ENCODE results near the gene SLC7A4. TPM values are rescaled to one million over a fixed set of nuclear protein-coding genes. Genes with fewer than 3 reads are reported as not detected.
A peak's percentile ranks its signal among the peaks of the same experiment; 100 is the strongest.
"Not testable (repeated sequence)": the region's sequence is repeated elsewhere in the genome, so short reads cannot be mapped to it uniquely, and the experiment has no call there.

SLC7A4 gene
- total RNA-seq, 1 experiment from 2014 or later = not detected

DNA sequence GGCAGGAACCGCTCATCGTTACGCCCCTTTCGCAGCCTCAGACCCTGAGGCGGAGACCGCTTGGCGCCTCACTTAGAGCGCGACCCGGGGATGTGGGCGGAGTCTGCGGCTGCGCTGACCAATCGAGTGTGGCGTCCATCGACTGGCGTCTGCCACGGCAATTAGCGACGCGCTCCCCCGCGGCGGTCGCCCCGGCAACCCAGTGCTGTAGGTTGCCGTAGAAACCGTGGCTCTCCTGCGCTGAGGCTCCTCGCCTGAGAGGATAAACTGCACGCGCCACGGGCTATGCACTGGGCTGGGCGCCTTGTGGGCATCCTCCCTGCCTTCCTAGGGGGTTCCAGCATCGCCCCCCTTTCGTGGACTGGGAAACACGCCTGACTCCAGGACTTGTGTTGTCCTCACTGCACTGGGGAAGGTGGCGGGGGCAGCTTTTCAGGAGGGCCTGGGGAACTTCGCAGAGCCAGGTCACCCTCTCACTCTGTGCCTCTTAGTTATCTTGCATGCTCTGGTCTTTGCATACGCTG lies 18.1 kb downstream of the SLC7A4 start:
- H3K4me1 ChIP-seq (replicated peaks) = peaks cover 22% of the 10 kb centered on the region
- H3K4me3 ChIP-seq = peak overlapping the region; percentile 37
- H3K27ac ChIP-seq = peak overlapping the region; percentile 55; the same call in 1 of the 2 replicates
- H3K27me3 ChIP-seq (replicated peaks) = no peaks in the 10 kb centered on the region
- H3K9me3 ChIP-seq (replicated peaks) = no peaks in the 10 kb centered on the region
- H3K36me3 ChIP-seq = no peaks in the 10 kb centered on the region
- DNase-seq (ENCODE audit: low read depth in 1 of 2, low spot score in 2 of 2) = peak; percentile 87 to 97

DNA sequence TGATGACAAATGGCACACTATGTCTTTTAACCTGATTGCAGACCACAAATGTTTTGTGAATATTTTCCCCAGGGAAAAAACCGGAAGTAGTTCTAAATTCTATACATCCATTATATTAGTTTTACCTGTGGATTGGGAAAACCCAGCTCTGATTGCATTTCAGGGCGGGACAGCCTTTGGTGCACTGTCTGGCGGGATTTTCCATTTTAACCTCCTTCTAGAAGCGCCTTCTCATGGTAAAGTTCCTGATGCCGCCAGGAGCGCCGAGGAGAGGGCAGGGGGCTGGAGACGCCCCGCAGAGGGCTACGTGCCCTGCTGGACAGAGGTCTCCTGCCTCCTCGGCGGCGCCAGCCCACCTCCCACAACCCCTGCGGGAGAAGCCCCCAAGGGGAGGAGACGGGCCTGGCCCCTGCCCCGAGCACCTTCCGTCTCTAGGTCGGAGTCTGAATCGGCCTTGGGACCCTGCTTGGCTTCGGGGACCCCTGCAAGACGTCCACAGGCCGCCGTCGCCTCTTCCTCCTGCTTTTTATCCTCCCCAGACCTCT lies 18.6 kb downstream of the SLC7A4 start:
- peak overlapping the region; percentile 55 for H3K27ac ChIP-seq
- peaks cover 22% of the 10 kb centered on the region for H3K4me1 ChIP-seq (replicated peaks)
- H3K27me3 ChIP-seq (replicated peaks) = no peaks in the 10 kb centered on the region
- no peak for DNase-seq (ENCODE audit: low read depth in 1 of 2, low spot score in 2 of 2)
- no peaks in the 10 kb centered on the region for H3K36me3 ChIP-seq
- H3K9me3 ChIP-seq (replicated peaks) = no peaks in the 10 kb centered on the region
- H3K4me3 ChIP-seq = peak overlapping the region; percentile 37

DNA sequence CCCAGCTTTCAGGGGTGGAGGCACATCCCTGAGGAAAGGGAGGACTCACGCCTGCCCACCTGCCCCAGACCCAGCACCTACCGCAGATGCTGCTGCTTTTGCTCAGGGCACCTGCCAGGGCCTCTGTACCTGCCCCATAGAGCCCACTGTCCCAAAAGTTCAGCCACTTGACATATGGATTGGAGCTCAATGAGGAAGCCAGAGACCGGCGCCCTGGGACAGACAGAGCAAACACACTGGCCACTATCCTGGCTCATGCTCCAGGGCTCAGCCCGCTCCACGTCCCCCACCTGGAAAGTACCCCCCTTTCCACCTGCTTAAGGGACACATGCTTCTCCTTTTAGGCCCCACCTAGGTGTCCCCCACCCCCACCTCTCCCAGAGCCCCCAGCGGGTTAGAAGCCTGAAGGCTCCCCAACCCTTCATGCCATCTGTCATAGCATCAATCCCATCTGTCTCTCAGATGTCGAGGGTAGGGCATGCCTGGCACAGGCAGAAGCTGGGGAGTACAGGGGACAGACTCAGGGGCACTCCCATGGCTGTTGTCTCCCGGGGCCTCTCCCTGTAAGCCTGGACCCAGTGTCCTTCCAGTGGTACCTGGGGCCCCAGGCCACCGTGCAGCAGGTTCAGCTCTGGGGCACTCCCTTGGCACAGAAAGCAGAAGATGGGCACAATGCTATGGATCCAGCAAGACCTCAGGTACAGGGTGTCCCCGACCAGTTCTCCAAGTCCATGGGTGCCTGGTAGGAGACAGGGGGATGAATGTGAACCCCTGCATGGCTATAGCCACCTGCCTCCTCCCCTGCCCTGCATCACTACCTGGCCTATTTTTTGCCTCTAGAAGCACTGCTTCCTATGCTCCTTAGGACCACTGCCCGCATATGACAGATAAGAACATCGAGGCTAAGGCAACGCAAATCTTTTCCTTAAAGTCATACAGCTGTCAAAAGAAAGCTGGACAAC lies 19.6 kb downstream of the SLC7A4 start:
- no peaks in the 10 kb centered on the region for H3K9me3 ChIP-seq (replicated peaks)
- no peaks in the 10 kb centered on the region for H3K36me3 ChIP-seq
- H3K4me3 ChIP-seq = no peak overlapping the region
- H3K4me1 ChIP-seq (replicated peaks) = peaks cover 22% of the 10 kb centered on the region
- H3K27me3 ChIP-seq (replicated peaks) = no peaks in the 10 kb centered on the region
- no peak overlapping the region for H3K27ac ChIP-seq
- no peak for DNase-seq (ENCODE audit: low read depth in 1 of 2, low spot score in 2 of 2)

DNA sequence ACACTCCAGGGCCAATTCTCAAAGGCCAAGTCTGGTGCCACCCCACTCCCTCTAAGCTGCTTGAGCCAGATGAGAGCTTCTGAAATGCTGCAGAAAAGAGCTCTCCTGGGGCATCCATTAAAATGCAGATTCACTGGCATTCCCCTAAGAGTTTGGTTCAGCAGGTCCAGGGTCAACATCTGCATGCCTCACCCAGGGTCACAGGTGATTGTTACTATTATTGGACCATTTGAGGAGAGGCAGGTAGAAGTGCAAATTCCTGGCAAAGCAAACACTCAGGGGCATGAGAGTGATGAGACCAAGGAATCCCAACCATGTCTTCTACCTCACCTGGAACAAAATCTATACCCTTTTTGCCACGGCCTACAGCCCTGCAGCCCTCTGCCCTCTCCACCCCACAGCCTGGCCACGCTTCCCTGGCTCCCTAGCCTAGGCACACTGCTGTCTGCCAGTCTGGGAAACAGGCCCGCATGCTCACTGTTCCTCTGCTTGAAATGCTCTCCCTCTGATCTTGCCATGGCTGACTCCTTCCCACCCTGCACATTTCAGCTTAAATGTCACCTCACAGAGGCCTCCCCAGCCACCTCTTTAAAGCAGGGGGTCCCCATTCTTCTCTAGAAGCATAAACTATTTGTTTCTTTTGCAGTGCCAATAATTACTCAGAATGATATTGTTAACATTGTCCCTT lies 21.8 kb downstream of the SLC7A4 start:
- peaks cover 21% of the 10 kb centered on the region for H3K4me1 ChIP-seq (replicated peaks)

DNA sequence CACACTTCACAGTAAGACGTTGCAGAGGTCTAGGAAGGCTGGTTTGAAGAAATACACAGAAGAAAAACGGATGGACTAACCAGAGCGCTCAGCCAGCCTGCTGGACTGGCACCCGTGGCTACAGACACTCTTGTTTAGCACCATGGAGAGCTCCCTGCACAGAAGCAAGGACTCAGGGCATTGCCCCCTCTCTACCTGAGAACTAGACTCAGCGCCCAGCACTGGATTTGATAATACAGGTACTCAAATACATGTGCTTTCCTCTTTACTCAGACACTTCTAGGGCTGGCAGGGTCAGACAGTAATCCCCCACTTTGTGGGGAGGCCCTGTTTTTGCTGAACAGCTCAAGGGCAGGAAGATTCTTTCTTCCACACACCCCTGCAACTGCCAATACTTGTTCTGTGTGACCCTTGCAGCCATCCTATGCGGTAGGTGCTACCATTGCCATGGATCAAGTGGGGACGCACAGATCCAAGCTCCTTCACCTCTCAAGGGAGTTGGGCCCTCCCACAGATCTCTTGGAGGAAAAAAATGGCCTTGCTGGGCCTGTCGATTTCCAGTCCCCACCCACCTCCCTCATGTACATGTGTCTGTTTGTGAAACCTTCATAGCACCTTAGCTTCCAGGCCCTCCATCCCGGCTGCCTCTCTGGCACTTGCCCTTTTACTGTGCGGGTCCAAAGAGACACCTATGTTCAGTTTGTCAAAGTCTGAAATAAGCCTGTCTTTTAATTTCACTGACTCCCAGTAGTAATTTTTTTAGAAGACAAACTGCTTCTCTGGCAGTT lies 22.5 kb downstream of the SLC7A4 start:
- no peaks in the 10 kb centered on the region for H3K27me3 ChIP-seq (replicated peaks)
- no peak overlapping the region for H3K27ac ChIP-seq
- DNase-seq (ENCODE audit: low read depth in 1 of 2, low spot score in 2 of 2) = peak in 1 of 2 experiments; percentile 25
- no peaks in the 10 kb centered on the region for H3K36me3 ChIP-seq
- no peak overlapping the region for H3K4me3 ChIP-seq
- no peaks in the 10 kb centered on the region for H3K9me3 ChIP-seq (replicated peaks)
- H3K4me1 ChIP-seq (replicated peaks) = peaks cover 14% of the 10 kb centered on the region

More for the DNA sequence above, 21.8 kb downstream of the SLC7A4 start:
- H3K27me3 ChIP-seq (replicated peaks) = no peaks in the 10 kb centered on the region
- H3K36me3 ChIP-seq = no peaks in the 10 kb centered on the region
- no peak overlapping the region for H3K4me3 ChIP-seq
- H3K27ac ChIP-seq = no peak overlapping the region
- no peaks in the 10 kb centered on the region for H3K9me3 ChIP-seq (replicated peaks)
- no peak for DNase-seq (ENCODE audit: low read depth in 1 of 2, low spot score in 2 of 2)

DNA sequence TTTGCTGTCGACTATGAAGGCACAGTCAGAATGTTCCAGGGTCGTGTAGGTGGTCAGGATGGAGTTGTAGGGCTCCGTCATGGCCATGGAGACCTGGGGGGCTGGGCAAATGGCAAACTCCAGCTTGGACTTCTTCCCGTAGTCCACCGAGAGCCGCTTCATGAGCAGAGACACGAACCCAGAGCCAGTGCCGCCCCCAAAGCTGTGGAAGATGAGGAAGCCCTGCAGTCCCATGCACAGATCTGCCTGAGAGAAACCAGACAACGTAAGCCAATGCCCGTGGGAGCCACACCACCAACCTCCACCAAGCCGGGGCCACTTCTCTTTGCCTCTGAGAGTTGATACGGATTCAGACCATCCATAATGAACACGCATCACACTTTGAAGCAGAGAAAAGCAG lies 23.2 kb downstream of the SLC7A4 start:
- DNase-seq (ENCODE audit: low read depth in 1 of 2, low spot score in 2 of 2); H3K9me3 ChIP-seq (replicated peaks); H3K27ac ChIP-seq; H3K27me3 ChIP-seq (replicated peaks); H3K4me1 ChIP-seq (replicated peaks); H3K36me3 ChIP-seq; H3K4me3 ChIP-seq: not testable (repeated sequence)

DNA sequence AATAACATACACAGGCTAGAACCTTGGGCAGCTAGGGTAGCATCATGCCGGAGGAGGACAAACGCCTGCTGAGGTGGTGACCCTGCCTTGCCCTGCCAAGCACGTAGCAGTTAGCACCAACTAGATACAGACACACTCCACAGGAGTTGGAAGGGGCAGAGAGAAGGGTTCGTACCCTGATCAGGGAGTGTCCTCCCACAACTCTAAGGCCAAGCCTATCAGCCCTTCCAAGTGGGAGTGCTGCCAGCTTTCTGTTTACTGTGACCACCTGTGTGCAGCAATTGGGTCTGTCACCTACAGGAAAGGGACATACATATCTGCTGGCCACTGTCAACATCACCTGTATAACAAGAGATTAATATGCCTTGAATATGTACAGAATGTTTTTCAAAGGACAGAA lies 28.6 kb downstream of the SLC7A4 start:
- Histone ChIP-seq H3K27me3 (replicated peaks) (no peaks in the 10 kb centered on the region), H3K36me3 (peaks cover 29% of the 10 kb centered on the region), H3K4me1 (replicated peaks) (peaks cover 23% of the 10 kb centered on the region), H3K9me3 (replicated peaks) (no peaks in the 10 kb centered on the region), H3K27ac (no peak overlapping the region), H3K4me3 (no peak overlapping the region)
- no peak for DNase-seq (ENCODE audit: low read depth in 1 of 2, low spot score in 2 of 2)

DNA sequence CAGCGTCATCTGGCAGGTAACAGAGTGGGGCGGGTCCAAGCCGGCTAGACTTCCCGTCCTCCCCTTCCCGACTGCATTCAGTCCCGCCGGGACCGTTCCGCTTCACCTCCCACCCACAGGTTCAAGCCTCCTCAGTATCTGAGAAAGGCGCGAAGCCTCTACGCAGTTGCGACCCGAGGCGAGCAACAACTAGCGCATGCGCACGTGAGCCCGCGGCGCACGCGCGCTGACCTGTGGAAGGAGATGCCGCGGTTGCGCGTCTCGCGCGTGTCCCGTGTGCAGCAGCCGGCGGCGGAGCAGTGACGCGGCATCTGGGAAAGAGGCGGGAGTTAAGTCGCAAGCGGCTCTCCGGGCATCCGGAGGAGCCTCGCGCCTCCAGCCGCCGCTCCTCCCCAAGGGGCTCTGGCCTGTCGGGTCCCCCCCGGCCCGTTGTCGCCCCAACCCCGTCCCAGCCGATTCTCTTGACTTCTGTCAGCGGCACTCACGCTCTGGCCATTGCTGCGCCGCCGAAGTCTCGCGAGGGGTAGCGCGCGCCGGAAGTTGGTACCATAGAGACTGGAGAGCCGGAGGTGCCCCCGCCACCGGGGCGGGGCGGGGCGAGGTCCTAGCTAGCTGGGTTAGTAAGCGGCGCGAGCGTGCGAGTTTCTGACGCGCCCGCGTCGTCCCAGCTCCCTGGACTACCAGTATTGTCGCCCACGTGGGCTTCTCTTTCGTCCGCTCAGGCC lies 30.6 kb downstream of the SLC7A4 start, which contains the start of gene THAP7:
TSS of gene THAP7 (minus strand) at position 518 of the 725 bp plus-strand sequence. CDS start at position 311, 207 bp downstream.
- no peaks in the 10 kb centered on the region for H3K27me3 ChIP-seq (replicated peaks)
- peak within 1 kb of the TSS; percentile 72 for H3K4me3 ChIP-seq
- DNase-seq (ENCODE audit: low read depth in 1 of 2, low spot score in 2 of 2) = peak; percentile 97 to 98
- peaks cover 23% of the 10 kb centered on the region for H3K4me1 ChIP-seq (replicated peaks)
- H3K27ac ChIP-seq = peak within 1 kb of the TSS; percentile 97
- H3K36me3 ChIP-seq = peaks cover 50% of the 10 kb centered on the region
- H3K9me3 ChIP-seq (replicated peaks) = no peaks in the 10 kb centered on the region

DNA sequence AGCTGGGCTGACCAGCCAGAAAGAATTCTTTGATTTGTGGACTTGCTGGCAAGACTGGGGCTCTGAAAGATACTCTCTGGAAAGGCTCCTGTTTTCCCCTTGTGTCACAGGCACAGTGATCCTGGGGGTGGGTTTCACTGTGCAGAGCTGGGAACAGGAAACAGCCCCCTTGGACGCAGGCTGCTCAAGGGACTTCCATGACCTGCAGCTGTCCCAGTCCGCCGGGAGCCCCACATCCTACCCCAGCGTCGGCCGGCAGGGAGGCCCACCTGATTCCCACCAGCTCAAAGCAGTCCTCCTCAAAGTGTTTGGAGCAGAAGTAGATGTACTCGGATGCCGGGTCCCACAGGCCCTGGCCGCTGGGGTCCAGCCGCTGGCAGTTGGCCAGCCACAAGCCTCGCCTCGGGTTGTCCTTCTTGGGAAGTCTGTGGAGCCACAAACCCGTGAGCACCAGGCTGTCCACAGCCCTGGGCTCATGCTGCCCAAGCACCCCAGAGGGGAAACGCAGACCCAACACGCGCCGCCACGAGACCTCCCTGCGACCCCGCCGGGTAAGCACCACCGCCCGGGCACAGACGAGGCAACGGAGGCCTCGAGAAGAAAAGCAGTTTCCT lies 31.3 kb downstream of the SLC7A4 start:
- H3K4me1 ChIP-seq (replicated peaks) = peaks cover 23% of the 10 kb centered on the region
- H3K27me3 ChIP-seq (replicated peaks) = no peaks in the 10 kb centered on the region
- H3K36me3 ChIP-seq = peaks cover 55% of the 10 kb centered on the region
- no peak for DNase-seq (ENCODE audit: low read depth in 1 of 2, low spot score in 2 of 2)
- H3K27ac ChIP-seq = peak overlapping the region; percentile 97
- peak overlapping the region; percentile 72 for H3K4me3 ChIP-seq
- no peaks in the 10 kb centered on the region for H3K9me3 ChIP-seq (replicated peaks)

DNA sequence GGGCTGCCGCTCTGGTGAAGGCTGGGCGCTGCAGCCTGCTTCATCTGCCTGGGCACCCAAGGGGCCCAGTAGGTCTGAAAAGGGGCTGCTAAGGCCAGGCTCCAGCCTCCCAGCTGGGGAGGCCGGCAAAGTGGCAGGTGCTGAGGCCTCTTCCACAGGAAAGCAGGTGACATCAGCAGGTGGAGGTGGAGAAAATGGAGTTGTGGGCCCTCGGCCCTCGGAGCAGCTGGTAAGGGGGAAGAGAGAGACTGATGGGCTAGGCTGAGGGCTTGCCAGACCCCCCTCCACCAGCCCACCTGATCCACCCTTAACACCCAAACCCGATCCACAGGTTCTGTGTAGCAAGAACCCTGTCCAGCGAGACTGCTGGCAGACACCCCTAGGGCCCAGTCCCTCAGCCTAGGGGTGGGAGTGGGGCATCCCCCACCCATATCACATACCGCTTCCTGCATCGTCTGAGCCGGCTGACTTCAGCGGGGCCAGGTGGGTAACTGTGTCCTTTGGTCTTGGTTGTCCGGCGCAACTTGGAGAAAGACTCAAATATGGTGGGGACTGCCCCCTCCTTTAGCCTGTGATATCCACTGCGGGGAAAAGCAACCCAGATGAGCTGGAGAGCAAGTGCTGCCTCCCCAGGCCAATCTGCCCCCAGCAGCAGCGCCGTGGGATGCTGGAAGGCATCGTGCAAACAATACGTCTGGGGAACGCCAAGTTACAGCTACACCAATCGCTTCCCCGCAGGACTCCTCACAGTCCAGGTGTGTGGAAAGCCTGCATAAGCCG lies 32.0 kb downstream of the SLC7A4 start:
- Histone ChIP-seq H3K4me3 (peak overlapping the region; percentile 72), H3K27ac (no peak overlapping the region), H3K4me1 (replicated peaks) (peaks cover 23% of the 10 kb centered on the region), H3K9me3 (replicated peaks) (no peaks in the 10 kb centered on the region), H3K36me3 (peaks cover 56% of the 10 kb centered on the region), H3K27me3 (replicated peaks) (no peaks in the 10 kb centered on the region)
- peak in 1 of 2 experiments; percentile 10 for DNase-seq (ENCODE audit: low read depth in 1 of 2, low spot score in 2 of 2)

DNA sequence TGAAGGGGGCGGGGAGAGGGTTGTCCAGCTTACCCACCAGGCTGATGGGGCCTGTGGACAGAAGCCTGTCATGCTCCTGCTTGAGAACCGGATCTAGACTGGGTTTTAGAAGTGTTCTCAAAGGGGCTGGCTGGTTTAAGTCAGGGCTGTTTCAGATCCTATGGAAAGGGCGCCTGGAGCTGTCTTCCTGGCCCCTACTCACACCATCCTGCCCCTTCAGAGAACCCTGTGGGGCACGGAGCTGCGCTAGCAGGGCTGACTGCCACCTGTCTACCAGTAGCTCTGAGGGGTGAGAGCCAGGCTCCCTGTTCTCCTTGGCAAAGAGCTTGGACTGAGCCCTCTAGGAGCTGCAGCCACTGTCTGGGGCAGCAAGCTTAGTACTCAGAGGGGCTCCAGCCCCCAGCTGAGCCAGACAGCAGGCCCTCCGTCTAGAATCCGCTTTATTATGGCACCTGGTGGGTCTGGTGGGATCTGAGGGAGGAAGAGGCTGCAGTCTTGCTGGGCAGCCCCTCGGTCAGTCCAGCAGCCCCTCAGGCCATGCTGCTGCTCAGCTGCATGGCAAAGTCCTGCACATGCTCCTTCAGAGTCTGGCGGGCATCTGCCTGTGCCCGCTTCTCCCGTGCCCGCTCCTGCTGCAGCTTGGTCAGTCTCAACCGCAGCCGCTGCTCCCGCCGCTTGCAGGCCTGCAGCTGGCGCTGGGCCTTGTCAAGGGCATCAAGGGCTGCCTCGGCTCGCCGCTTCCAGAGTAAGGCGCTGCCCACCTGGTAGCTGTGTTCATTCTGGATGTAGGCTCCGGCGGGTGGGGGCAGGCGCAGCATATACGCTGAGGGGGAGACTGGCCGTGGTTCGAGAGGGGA lies 32.8 kb downstream of the SLC7A4 start:
- H3K4me3 ChIP-seq = no peak overlapping the region
- H3K27me3 ChIP-seq (replicated peaks) = no peaks in the 10 kb centered on the region
- peaks cover 23% of the 10 kb centered on the region for H3K4me1 ChIP-seq (replicated peaks)
- no peaks in the 10 kb centered on the region for H3K9me3 ChIP-seq (replicated peaks)
- DNase-seq (ENCODE audit: low read depth in 1 of 2, low spot score in 2 of 2) = no peak
- peaks cover 62% of the 10 kb centered on the region for H3K36me3 ChIP-seq
- no peak overlapping the region for H3K27ac ChIP-seq
